NCI-H2171 treated with DMSO at 0.1 percent for 48 hours (cell line): ENCODE data around the gene ATP11A.

ENCODE experiments used
- DNase-seq: peaks from one replicate; lab custom pipeline; 2025; lab: John Stamatoyannopoulos, UW

The ATP11A gene

DNA sequence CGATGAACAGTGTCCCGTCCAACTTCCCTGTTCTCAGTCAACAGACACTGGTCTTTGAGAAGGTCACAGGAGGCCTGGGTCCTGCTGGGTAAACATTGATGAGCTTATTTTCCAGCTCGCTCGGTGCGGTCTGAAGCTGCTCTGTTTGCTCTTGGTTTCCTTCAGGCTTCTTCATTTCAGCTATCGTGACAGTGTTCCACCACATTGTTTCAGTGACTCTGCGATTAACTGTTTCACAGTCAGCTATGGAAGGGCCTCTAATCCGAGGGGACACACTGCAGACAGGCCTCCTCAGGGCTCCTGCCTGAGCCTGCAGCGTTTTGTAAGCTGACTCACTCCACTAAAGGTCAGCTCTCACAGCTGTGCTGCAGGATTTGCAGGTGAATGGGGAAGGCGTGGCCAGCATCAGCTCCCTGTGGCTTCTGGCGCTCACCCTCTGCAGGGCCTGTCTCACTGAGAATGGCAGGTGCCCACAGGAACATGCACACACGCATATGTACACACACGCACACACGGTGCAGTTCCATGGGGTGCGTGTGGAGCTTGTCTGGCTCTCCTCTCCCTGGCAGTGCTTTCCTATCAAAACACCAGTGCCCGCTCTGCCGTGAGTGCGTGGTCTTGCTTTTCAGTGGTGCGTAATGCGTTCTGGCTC, 216.3 kb downstream of the ATP11A start:
- DNase-seq = no peak

DNA sequence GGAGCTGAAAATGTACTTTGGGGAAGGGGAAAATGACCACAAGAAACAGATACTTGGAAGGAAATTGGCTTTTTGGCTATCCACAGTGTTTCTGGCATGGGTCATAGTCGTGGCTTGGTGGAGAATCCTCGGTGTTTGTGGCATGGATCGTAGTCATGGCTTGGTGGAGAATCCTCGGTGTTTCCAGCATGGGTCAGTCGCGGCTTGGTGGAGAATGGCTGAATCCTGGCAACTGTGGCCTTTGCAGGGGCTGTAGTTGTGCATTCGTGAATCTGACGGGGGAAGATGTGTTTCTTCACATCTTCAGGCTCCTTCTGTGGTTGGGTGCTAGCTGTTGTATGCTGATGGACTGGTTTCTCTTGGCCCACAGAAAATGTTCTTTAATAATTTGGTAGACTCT, 217.4 kb downstream of the ATP11A start:
- no peak for DNase-seq

DNA sequence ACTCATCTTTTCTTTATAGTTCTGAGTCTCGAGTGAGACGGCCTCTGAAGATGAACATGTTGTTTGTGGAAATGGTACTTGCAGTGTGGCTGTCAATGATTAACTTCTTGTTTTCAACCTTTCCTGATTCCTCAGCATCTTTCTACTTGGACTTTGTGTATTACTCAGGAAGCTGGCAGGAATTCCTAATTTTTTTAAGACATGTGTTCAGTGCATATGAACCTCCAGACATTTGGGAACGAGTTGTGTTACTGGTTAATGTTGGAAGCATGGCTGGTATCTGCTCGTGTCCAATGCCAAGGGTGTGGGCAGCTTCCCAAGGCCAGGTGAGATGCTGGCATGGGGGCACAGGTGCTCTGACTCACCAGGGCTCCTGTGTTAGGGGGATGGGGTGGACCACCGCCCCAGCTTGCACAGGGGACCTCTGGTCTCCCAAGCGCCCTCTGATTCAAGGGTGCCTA, 218.1 kb downstream of the ATP11A start:
- DNase-seq = no peak

DNA sequence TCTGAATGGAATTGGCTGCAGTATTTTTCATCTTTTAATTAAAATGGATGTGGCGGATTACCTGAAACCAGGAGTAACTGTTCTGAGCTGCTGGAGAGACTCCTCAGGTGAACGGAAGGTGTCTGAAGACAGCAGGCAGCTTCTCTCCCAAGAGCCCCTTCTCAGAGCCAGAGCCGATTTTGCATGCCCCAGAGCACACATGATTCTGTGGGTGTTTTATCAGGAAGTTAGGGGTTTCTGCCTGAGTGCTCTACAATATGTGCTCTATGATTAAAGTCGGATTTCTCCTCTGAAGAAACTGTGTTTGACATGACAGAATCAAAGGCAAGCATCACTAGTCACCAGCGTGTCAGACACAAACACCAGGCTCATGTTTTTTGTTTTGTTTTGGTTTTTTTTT, 218.5 kb downstream of the ATP11A start:
- DNase-seq = peak; percentile 15

DNA sequence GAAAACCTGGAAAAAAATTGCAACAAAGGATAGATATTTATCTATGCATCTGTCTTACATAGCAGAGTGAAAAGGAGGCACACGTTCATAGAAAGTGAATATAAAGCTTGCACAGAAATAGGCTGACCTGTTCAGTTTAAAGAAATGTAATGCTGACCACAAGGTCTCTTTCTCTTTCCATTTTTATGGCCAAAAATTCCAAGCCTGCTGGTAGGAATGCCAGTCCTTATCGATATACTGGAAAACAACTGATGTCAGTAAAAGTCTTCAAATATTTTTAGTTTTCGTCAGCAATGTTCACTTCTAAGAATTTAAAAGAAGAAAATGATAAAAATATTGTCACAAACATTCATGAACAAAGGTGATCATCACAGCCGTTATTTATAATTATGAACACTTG, 220.2 kb downstream of the ATP11A start:
- no peak for DNase-seq

DNA sequence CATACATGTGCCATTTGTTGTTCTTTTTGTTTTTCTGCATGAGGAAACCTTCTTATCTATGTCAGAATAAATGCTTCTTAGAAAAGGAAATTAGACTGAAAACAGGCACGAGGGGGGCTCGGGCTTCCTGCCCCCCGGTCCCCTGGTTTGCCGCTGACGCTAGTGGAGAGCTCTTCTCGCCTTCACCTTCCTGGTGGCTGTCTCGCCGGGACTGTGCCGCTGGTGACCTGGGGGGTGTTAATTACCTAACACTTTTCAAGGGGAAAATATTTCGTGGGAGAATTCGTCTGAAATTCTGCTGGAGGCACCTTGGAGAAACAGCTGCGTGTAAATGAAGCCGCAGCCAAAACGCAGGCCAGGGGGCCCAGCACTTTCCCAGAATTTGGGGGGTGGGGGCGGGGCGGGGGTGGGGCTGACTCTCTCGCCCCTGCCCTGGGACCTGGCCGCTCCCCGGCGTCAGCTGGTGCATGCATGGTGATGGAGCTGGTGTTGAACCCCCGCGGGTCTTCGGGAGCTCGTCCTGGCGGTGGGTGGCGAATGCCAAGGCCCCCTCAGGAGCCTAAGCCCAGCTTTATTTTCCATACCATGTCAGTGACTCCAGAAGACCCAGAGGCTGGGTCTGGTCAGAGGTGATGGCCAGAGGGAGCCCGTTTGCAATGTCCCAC, 220.9 kb downstream of the ATP11A start:
- DNase-seq = no peak

DNA sequence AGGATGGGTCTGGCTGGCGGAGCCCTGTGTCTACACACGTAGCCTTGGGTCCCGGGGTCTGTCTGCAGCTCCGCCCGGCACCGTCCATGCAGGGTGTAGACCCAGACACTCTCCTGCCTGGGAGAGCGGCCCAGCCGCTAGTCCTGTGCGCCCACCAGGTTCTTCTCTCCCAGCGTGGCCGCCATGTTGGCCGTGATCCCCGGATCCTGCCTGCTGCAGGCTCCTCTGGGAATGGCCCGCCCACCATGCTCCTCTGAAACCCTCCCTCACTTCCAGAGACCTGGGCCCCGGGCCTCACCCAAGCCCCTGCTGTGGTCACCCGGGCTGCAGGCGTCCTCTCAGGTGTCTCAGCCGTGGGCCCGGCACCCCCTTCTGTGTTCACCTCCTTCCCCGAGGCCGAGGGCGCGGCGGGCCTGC, 221.5 kb downstream of the ATP11A start:
- no peak for DNase-seq

DNA sequence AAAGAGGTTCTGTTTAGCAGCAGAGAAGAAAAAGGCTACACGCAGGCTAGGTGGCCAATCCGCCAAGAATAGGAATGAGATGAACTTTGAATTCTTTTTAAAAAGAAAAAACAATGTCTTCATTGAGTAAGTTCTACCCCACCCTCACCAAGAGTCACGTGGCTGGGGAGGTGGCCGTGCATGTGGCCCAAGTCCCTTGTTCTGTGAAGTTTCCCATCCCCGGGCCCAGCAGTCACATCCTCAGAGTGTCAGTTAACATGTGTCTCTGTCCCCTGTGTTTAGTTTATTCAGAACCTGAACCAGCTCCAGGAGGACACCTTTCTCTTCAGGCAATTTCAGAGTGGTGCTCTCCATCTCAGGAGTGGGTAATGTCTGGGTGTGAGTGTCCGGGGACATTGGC, 222.0 kb downstream of the ATP11A start:
- no peak for DNase-seq

DNA sequence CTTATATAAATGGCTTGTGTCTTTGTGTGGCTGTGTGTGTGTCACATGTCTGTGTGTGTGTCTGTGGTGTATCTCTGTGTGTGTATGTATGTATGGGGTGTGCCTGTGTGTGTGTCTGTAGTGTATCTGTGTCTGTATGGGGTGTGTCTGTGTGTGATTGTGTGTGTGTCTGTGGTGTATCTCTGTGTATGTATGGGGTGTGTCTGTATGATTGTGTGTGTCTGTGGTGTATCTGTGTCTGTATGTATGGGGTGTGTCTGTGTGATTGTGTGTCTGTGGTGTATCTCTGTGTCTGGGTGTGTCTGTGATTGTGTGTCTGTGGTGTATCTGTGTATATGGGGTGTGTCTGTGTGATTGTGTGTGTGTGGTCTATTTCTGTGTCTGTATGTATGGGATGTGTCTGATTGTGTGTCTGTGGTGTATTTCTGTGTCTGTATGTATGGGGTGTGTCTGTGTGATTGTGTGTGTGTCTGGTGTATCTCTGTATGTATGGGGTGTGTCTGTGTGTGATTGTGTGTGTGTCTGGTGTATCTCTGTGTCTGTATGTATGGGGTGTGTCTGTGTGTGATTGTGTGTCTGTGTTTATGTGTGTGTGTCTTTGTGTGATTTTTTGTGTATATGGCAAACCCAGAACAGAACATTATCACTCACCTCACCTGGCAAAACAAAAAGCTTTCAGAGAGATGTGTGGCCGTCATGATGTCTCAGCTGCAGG, 223.0 kb downstream of the ATP11A start:
- no peak for DNase-seq

DNA sequence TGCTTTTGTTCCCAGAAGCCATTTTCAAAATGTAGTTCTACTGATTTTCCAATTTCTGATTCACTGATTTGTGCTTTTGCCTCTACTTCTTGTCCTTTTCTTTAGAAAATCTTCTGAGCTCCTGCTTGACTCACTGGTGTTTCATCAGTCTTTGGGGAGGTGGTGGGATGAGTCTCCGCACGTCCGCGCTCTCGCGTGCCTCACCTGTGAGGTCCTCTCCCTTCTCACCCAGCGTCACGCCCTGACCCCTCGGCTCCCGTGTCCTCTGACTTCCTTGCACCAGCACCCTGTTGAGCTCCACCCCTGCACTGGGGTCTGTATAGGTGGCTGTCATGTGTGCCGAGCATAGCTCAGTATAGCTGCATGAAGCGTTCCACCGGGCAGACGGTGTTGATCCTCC, 226.5 kb downstream of the ATP11A start:
- no peak for DNase-seq

DNA sequence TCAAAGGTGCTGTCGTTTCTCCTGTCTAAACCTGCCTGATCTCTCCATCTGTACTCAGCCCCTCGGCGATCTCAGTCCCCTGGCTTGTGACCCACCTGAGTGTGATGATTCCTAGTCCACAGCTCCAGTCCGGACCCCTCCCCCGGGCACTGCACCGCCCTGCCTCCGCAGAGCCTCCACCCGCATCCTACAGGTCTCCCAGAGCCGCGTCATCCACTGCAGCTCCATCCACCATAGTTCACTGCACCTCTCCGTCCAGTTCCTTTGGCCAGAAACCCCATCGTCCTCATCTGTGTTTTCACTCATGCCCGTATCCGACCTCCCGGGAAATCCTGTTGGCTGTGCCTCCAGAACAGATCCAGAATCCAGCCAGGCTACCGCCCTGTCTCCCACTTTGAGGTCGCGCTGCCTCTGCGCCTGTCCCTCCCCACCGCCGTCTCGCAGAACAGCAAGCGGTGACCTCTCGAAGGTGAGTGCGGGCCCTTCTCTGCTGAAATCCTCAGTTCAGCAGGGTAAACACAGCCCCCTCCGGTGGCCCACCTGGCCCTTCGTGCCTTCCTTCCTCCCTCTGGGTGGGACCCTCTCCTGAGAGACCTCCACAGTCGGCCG, 227.3 kb downstream of the ATP11A start:
- no peak for DNase-seq

DNA sequence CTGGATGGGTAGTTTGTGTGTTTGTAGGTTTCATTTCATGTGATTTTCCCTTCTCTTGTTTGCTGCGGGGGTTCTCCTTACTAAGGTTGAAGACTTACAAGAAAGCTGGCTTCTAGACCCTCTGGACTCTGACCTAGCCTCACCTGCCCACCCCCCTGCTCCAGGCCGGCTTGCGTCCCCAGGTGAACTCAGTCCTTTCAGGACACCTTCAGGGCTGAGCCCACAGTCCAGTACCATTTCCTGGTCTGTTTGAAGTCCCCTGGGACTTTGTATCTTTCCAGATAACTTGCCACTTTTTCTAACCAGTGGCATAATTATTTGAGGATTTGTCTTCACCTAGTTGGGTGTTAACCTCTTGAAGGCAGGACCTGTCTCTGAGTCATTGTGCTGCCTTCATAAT, 227.9 kb downstream of the ATP11A start:
- no peak for DNase-seq

DNA sequence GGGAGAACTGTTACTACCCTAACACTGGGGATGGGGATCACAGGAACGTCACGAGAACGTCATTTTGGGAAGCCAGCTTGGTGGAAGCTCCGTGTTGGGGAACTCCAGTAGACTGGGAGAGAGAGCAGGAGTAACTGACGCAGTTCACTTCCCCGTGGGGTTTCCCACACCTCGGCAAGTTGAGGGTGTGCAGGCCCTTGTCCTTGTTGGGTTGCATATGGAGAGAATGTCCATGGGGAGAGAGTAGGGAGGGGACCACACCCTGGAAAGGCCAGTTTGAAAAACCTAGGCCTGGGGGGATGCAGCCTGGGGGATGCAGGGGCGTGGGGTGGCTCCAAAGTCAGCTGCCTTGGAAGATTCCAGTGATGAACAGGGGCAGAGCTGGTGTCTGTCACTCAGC, 228.4 kb downstream of the ATP11A start:
- DNase-seq = no peak

DNA sequence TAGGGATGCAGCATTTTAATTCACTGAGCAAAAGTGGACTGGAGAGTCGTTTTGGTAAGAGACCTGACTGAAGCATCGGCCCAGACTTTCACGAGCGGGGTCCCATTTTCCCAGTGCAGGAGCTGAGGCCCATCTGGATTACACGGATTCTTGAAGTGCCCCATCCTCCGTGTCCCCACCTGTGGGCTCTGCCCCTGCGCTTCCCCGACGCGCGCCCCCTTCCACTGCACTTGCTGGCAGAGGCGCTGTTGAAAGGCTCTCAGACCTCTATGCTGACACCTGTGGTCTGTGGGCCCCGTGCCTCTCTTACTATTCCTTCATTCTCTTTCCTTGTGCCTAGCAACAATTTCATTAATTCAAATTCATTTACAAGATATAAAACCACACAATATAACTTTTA, 228.9 kb downstream of the ATP11A start:
- DNase-seq = no peak

DNA sequence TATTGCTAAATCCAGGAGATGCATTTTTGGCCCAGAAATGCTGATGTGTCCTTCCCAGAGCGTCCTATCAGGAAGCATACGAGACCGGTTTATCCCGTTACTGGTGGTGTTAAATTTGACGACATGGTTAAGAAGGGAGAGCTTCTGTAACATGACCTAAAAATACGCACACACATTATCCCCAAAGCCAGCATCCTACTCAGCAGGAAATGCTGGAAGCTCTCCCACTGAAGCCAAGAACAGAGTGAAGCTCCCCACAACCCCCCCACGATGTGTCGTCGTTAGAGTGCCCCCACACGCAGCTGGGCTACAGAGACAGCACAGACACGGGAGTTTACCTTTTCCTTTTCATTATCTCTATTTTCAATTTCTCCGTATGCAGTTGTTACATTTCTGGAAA, 234.1 kb downstream of the ATP11A start:
- DNase-seq = no peak

DNA sequence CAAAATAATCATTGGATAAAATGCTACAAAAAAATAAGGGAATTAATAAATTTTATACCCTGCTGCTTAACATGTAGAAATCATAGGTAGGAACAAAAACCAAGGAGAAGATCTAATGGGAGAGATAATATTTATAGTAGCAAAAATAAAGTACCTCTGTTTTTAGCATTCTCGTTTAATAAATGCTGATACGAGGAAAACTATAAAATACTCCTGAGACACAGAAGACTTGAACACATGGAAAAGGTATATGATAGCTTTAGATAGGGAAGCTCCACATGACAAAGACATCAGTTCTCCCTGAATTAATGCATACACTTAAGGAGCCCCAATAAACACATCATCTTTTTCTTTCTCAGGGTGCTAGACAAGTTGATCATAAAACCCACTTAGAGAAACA, 234.5 kb downstream of the ATP11A start:
- DNase-seq = no peak

DNA sequence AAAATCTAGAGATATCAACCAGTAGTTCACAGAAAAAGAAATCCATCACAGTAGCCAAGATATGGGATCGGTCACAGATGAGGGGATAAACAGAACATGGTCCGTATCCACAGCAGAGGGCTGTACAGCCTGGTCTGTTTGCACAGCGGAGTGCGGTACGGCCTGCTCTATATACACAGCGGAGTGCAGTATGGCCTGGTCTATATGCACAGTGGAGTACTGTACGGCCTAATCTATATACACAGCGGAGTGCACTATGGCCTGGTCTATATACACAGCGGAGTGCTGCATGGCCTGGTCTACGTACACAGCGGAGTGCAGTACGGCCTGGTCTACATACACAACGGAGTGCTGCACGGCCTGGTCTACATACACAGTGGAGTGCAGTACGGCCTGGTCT, 236.2 kb downstream of the ATP11A start:
- no peak for DNase-seq

DNA sequence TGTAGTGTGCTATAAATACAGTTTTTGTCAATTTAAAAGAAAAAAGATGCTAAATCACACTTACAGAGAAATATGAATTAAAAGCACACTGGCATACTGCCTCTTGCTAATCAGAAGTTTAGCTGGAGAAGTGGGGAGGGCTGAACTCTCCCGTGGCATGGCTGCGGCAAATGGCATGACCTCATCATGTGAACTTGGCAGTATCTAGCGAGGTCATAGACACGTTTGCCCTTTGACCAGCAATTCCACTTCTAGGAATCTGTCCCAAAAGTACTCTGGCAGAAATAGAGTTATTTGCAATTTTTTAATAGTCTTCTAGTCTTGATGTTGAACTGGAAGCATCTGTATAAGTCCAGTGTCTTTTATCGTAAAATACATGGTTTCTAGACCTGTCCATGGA, 237.2 kb downstream of the ATP11A start:
- no peak for DNase-seq

DNA sequence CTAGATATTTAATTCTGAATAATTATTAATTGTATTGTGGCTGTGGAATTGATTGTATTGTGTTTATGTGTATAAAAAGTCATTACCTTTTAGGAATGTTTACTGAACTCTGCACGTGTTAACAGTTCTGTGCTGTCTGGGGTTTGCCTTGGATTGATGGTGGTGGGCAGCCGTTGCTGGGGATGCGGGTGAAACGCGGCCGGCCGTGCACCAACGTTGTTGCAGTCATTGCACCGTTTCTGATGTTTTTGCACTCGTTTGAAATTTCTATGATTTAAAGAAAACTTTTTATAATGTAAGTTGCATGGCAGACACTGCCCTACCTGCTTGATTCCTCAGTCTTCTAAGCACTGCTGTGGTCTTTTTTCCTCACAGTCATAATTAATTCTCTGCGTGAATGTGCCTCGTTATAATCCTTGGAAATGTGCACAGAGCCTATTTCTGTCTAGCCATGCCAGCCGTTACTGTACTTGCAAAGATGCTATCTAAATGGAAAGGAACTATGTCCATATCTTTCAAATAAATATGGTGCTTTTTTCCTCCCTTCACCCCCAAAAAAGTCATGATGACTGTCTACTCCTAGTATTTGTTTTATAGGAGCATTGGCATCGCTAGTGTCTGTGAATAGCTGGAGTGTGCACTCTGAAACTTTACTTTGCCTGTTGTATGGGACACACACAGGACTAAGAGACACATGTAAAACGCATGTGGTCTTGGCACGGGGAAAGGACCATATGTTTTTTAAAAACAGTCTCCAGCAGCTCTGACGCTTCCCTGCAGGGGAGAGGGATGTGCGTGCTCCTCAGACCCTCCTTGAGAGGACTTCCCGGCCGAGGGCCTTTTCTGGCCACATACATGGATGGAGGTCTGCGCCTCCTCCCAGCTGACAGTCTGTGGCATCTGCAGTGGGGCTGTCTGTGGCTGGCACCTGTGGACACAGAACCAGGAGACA, 238.5 kb downstream of the ATP11A start:
- DNase-seq = no peak

DNA sequence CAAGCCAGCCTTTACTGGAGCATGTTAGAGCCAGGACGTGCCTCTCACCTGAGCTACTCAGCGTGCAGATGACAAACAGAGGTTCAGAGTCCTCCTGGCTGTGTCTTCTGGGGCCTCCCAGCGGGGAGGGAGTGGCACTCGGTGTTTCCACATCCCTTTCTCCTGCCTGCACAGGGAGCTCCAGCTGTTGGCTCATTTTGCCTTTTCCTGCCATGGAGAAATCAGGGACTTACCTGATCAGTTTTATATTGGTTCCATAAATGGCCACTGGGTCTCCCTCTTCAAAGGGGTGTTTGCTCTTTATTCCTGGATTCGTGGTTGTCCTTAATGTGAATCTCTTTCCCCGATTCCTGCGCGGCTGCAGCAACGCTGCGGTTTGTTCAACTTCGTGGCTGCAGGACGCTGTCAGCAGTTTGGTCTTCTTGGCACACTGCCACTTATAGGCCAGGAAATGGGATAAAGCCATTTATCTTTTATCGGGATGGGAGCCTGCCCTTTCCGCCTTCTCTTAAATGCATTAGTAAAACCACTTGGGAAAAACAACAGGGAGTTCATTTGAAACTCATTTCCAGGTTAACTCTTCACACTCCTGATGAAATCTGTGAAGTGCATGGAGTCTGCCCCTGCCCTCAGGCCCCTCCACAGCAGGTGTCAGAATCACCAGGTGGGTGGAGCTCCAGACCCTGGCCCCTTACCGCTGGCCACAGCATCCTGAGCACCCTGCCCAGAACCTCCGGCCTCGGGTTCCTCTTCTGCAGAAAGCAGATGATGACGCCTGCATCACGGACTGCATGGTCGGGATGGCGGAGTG, 239.3 kb downstream of the ATP11A start:
- DNase-seq = no peak

DNA sequence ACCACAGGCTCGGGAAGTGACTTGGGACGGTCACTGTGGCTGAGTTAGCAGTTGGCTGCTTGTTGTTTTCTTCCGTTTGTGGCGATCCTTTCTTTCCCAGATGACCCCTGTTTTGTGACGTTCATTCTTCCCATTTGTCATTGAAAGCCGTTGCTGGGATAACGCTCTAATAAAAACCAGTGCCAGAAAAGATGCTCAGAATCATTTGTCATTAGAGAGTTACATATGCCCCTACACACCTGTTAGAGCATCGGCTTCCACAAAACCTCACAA, 239.9 kb downstream of the ATP11A start:
- no peak for DNase-seq
